DOHH2 (cell line): ENCODE data around the gene BRAP.
"Not testable (repeated sequence)": the region's sequence is repeated elsewhere in the genome, so short reads cannot be mapped to it uniquely, and the experiment has no call there.

Source experiments
- H3F3A ChIP-seq: fragments of 200-600 bp; sonication (generic), shearing (Covaris generic); 2 replicates; pipeline ENCODE4 v1.6.0; 2016; ENCODE audit warnings: antibody characterized with exemption, mild to moderate bottlenecking; ENCODE audit not compliant: control insufficient read depth, insufficient read depth
- H3K27ac ChIP-seq: fragments of 200-600 bp; sonication (generic); 2 replicates; pipeline ENCODE4 v1.5.1; 2014; ENCODE audit warnings: low read depth, mild to moderate bottlenecking, low read length, moderate library complexity
- H3K27me3 ChIP-seq: fragments of 200-600 bp; sonication (generic); 2 replicates; pipeline ENCODE4 v1.6.1; 2014; ENCODE audit warnings: mild to moderate bottlenecking, low read length, mixed read lengths; ENCODE audit not compliant: control insufficient read depth
- H3K36me3 ChIP-seq: fragments of 200-600 bp; sonication (generic); 2 replicates; pipeline ENCODE4 v1.6.1; 2014; ENCODE audit warnings: mild to moderate bottlenecking, low read length, moderate library complexity, mixed read lengths; ENCODE audit not compliant: control insufficient read depth
- H3K4me1 ChIP-seq: fragments of 200-600 bp; sonication (generic); 2 replicates; pipeline ENCODE4 v1.6.1; 2014; ENCODE audit warnings: mild to moderate bottlenecking, low read length, mixed read lengths; ENCODE audit not compliant: control insufficient read depth
- H3K4me2 ChIP-seq: fragments of 200-600 bp; sonication (generic); 2 replicates; pipeline ENCODE4 v1.6.0; 2014; ENCODE audit warnings: mild to moderate bottlenecking, low read length, moderate library complexity
- H3K4me3 ChIP-seq: fragments of 200-600 bp; sonication (generic); 2 replicates; pipeline ENCODE4 v1.5.1; 2014; ENCODE audit warnings: mild to moderate bottlenecking, low read length, mixed read lengths
- H3K79me2 ChIP-seq: fragments of 200-600 bp; sonication (generic); 2 replicates; pipeline ENCODE4 v1.6.1; 2014; ENCODE audit warnings: mild to moderate bottlenecking, low read length, mixed read lengths; ENCODE audit not compliant: control insufficient read depth
- H3K9me2 ChIP-seq: fragments of 200-600 bp; sonication (generic); replicated peaks from 2 replicates; pipeline ENCODE4 v1.6.1; 2014; ENCODE audit warnings: mild to moderate bottlenecking, low read length, mixed read lengths; ENCODE audit not compliant: control insufficient read depth
- H3K9me3 ChIP-seq: fragments of 200-600 bp; sonication (generic); 2 replicates; pipeline ENCODE4 v1.6.1; 2014; ENCODE audit warnings: antibody characterized with exemption, low read length, mixed read lengths; ENCODE audit not compliant: control insufficient read depth, insufficient read depth
- H4K20me1 ChIP-seq: fragments of 200-600 bp; sonication (generic); 2 replicates; pipeline ENCODE4 v1.6.0; 2014; ENCODE audit warnings: low read depth, mild to moderate bottlenecking, antibody characterized with exemption, low read length, moderate library complexity; ENCODE audit not compliant: control insufficient read depth, insufficient read depth
- EZH2phosphoT487 ChIP-seq: fragments of 200-600 bp; sonication (generic); IDR thresholded peaks from 2 replicates; pipeline ENCODE4 v1.6.1; 2017; ENCODE audit warnings: borderline replicate concordance, mild to moderate bottlenecking, antibody characterized with exemption, low read length, moderate library complexity, mixed read lengths
- TF ChIP-seq, protein P1 (sequence below): fragments of 200-600 bp; sonication (generic); IDR thresholded peaks from one replicate; pipeline ENCODE4 v1.5.1; 2014; ENCODE audit warnings: antibody characterized with exemption, mild to moderate bottlenecking, low read depth, low read length; ENCODE audit not compliant: poor library complexity, severe bottlenecking

Gene BRAP

DNA sequence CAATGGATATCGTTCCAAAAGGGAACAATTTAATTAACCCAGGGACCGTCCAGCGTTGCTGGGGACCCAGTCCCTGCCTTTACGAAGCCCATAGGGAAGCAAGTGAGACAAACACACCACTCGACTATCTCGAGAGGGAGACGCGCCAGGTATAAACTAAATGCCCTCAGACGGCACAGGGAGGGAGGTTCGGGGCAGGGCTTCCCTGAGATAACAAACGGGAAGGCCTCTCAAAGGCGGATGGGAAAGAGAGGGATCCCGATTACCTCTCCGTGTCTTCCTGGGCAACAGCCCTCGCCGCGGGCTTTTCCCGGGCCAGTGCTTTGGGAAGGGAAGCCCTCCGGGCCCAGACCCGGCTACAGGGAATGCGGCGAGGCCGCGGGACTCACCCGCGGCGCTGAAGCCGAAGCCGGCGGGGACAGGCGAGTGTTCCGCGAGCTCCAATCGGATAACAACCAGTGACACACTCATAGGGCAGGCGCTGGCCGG is 390 bp downstream of the BRAP start:
- Histone ChIP-seq H3K9me3 (no peaks in the 10 kb centered on the region), H3K4me3 (peak overlapping the region; percentile 100), H3F3A (peaks cover 5% of the 10 kb centered on the region), H3K27ac (peak overlapping the region; percentile 72; the same call in 1 of the 2 replicates), H3K4me2 (peak overlapping the region; percentile 96), H3K27me3 (no peaks in the 10 kb centered on the region), H3K36me3 (peaks cover 44% of the 10 kb centered on the region), H3K9me2 (no peaks in the 10 kb centered on the region), H3K79me2 (peaks cover 69% of the 10 kb centered on the region), H4K20me1 (peaks cover 10% of the 10 kb centered on the region; the same call in 1 of the 2 replicates), H3K4me1 (peaks cover 31% of the 10 kb centered on the region)
- no peak for TF ChIP-seq EZH2phosphoT487
- TF ChIP-seq, protein P1, sequence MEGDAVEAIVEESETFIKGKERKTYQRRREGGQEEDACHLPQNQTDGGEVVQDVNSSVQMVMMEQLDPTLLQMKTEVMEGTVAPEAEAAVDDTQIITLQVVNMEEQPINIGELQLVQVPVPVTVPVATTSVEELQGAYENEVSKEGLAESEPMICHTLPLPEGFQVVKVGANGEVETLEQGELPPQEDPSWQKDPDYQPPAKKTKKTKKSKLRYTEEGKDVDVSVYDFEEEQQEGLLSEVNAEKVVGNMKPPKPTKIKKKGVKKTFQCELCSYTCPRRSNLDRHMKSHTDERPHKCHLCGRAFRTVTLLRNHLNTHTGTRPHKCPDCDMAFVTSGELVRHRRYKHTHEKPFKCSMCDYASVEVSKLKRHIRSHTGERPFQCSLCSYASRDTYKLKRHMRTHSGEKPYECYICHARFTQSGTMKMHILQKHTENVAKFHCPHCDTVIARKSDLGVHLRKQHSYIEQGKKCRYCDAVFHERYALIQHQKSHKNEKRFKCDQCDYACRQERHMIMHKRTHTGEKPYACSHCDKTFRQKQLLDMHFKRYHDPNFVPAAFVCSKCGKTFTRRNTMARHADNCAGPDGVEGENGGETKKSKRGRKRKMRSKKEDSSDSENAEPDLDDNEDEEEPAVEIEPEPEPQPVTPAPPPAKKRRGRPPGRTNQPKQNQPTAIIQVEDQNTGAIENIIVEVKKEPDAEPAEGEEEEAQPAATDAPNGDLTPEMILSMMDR: no peak

DNA sequence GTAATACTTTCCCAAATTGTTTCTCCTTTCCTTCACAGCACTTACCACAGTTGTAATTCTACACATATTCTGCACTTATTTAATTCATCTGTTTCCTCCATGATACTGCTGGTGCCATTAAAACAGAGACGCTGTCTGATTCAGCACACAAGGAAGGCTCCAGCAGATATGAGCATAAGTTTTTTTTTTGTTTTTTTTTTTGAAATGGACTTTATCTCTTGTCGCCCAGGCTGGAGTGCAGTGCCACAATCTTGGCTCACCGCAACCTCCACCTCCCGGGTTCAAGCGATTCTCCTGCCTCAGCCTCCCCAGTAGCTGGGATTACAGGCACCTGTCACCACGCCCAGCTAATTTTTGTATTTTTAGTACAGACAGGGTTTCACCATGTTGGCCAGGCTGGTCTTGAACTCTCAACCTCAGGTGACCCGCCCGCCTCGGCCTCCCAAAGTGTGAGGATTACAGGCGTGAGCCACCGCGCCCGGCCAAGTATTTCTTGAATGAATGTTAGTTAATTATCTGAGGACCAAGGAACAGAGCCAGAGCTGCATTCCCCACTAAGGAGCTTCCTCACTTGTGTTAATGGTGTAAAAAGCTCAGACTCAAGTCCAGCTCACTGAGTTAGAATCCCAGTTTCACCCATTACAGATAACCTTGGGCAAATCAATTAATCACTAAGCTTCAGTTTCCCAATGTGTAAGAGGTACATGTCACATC is 1.1 kb downstream of the BRAP start:
- H3K27ac ChIP-seq: peak overlapping the region; percentile 72; the same call in 1 of the 2 replicates

DNA sequence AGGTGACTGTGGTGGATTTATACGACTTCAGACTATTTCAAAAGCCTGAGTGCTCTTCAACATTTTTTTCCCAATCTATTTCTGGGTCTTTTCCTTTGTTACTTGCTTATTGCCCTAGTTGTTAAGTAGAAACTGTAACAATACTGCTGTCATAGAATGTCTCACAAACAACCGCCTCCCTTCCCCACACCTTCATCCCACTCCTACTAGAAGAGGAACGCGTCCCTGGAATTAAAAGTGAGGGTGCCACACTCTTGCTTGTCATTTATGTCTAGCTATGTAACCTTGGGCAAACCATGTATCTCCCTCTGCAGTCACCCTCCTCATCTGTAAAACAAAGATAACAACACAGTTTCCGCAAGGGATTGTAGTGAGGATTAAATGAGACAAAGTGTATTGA is 8.6 kb downstream of the BRAP start:
- Histone ChIP-seq H3K79me2 (peaks cover 11% of the 10 kb centered on the region), H3K27ac (no peak overlapping the region), H3K4me2 (no peak overlapping the region), H3F3A (no peaks in the 10 kb centered on the region), H3K4me3 (no peak overlapping the region), H3K36me3 (peaks cover 87% of the 10 kb centered on the region), H4K20me1 (0 out of 2 replicates have a peak, but pooled peaks cover 3% of the 10 kb centered on the region), H3K27me3 (no peaks in the 10 kb centered on the region), H3K9me2 (no peaks in the 10 kb centered on the region), H3K4me1 (no peaks in the 10 kb centered on the region), H3K9me3 (no peaks in the 10 kb centered on the region)
- no peak for TF ChIP-seq EZH2phosphoT487
- TF ChIP-seq, protein P1: no peak

More for the DNA sequence above, 1.1 kb downstream of the BRAP start:
- not testable (repeated sequence) for H3K9me2 ChIP-seq, H3K27me3 ChIP-seq, H3K9me3 ChIP-seq, H4K20me1 ChIP-seq, H3F3A ChIP-seq
- Histone ChIP-seq H3K4me2 (peak overlapping the region; percentile 96), H3K36me3 (peaks cover 50% of the 10 kb centered on the region), H3K79me2 (peaks cover 69% of the 10 kb centered on the region), H3K4me3 (peak overlapping the region; percentile 100), H3K4me1 (peaks cover 31% of the 10 kb centered on the region)

DNA sequence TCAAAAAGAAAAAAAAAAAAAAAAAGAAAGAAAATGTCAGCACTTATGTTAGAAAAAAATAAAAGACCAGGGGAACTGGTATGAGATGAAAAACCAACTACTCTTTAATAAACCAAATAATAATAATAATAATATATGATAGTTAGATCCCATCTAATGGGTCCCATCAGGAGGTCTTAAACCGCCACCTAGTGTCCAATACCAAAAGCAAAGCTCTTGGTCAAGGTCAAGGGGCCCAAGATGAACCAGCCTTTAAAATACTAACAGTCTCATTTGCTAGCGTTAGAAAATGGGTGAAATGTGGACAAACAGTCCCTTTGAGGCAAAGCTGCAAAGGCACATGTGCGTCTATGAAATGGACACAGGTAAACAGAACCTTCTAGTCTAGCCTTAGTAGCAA is 12.3 kb downstream of the BRAP start:
- peaks cover 6% of the 10 kb centered on the region; the same call in 1 of the 2 replicates for H3K79me2 ChIP-seq
- no peaks in the 10 kb centered on the region for H3K9me2 ChIP-seq
- no peaks in the 10 kb centered on the region for H3K4me1 ChIP-seq
- H3K36me3 ChIP-seq: peaks cover 78% of the 10 kb centered on the region
- no peaks in the 10 kb centered on the region for H3K27me3 ChIP-seq
- TF ChIP-seq, protein P1: peak; percentile 25
- no peak for TF ChIP-seq EZH2phosphoT487
- H3K27ac ChIP-seq: no peak overlapping the region
- no peak overlapping the region for H3K4me2 ChIP-seq
- no peaks in the 10 kb centered on the region for H3K9me3 ChIP-seq
- H3F3A ChIP-seq: no peaks in the 10 kb centered on the region
- H3K4me3 ChIP-seq: no peak overlapping the region
- 0 out of 2 replicates have a peak, but pooled peaks cover 3% of the 10 kb centered on the region for H4K20me1 ChIP-seq
